ENCODE measurements around the gene SYNPO2. TPM values are rescaled to one million over a fixed set of nuclear protein-coding genes. Genes with fewer than 3 reads are reported as not detected.
A peak's percentile ranks its signal among the peaks of the same experiment; 100 is the strongest.

The SYNPO2 gene
- total and polyA plus RNA-seq, 2 donors (not counting 1 experiment from before 2014, with no cell fraction given) = 40.1 to 71.7 TPM

- Histone ChIP-seq H3K4me2 (ENCODE audit: extremely low read depth, insufficient read depth, low read length) (no peak overlapping the region), H3K4me3 (replicated peaks in 1 of 4; ENCODE audit: control extremely low read depth in 1 of 4, insufficient read depth in 1 of 4, low read depth in 3 of 4, low read length in 4 of 4) (peak overlapping the region in 1 of 4 experiments; percentile 60), H4K20me1 (ENCODE audit: control insufficient read depth, extremely low read depth, insufficient read depth, low read length) (no peaks in the 10 kb centered on the region), H3K27me3 (ENCODE audit: control insufficient read depth, insufficient read depth, low read length) (no peaks in the 10 kb centered on the region), H3K36me3 (ENCODE audit: control insufficient read depth, insufficient read depth, low read length) (peaks cover 3% of the 10 kb centered on the region), H3K9me3 (ENCODE audit: control insufficient read depth, insufficient read depth, low read depth, low read length) (no peaks in the 10 kb centered on the region), H3K9ac (ENCODE audit: insufficient read depth, low read length) (no peak overlapping the region), H3K79me2 (ENCODE audit: control insufficient read depth, insufficient read depth, low read length) (peaks cover 9% of the 10 kb centered on the region), H3K27ac (ENCODE audit: insufficient read depth, low read length) (no peak overlapping the region), H2AFZ (ENCODE audit: low read length) (no peak overlapping the region), H3K4me1 (ENCODE audit: control insufficient read depth, extremely low read depth, insufficient read depth, low read length) (peaks cover 14% of the 10 kb centered on the region)
- DNase-seq (ENCODE audit: low read depth in 2 of 2) = no peak
- TF ChIP-seq CTCF (conservative IDR thresholded peaks at IDR 0.05 in 1 of 2, IDR thresholded peaks at IDR 0.05 in 1 of 2; ENCODE audit: low read depth in 1 of 2, low read length in 2 of 2) (no peak), EZH2 (IDR thresholded peaks at IDR 0.05; ENCODE audit: low read length, missing control alignments) (no peak)
These were observed 141.3 kb downstream of the SYNPO2 start for GRCh38 chr4:119029847-119030535.

- Histone ChIP-seq H3K36me3 (ENCODE audit: control insufficient read depth, insufficient read depth, low read length) (peaks cover 3% of the 10 kb centered on the region), H2AFZ (ENCODE audit: low read length) (no peak overlapping the region), H3K4me2 (ENCODE audit: extremely low read depth, insufficient read depth, low read length) (no peak overlapping the region), H3K27ac (ENCODE audit: insufficient read depth, low read length) (no peak overlapping the region), H3K4me1 (ENCODE audit: control insufficient read depth, extremely low read depth, insufficient read depth, low read length) (peaks cover 13% of the 10 kb centered on the region), H3K4me3 (replicated peaks in 1 of 4; ENCODE audit: control extremely low read depth in 1 of 4, insufficient read depth in 1 of 4, low read depth in 3 of 4, low read length in 4 of 4) (no peak overlapping the region), H3K27me3 (ENCODE audit: control insufficient read depth, insufficient read depth, low read length) (no peaks in the 10 kb centered on the region), H3K9me3 (ENCODE audit: control insufficient read depth, insufficient read depth, low read depth, low read length) (no peaks in the 10 kb centered on the region), H3K9ac (ENCODE audit: insufficient read depth, low read length) (no peak overlapping the region), H3K79me2 (ENCODE audit: control insufficient read depth, insufficient read depth, low read length) (peaks cover 9% of the 10 kb centered on the region), H4K20me1 (ENCODE audit: control insufficient read depth, extremely low read depth, insufficient read depth, low read length) (no peaks in the 10 kb centered on the region)
- TF ChIP-seq EZH2 (IDR thresholded peaks at IDR 0.05; ENCODE audit: low read length, missing control alignments) = no peak
- no peak for TF ChIP-seq CTCF (conservative IDR thresholded peaks at IDR 0.05 in 1 of 2, IDR thresholded peaks at IDR 0.05 in 1 of 2; ENCODE audit: low read depth in 1 of 2, low read length in 2 of 2)
- DNase-seq (ENCODE audit: low read depth in 2 of 2) = no peak
These were observed 141.9 kb downstream of the SYNPO2 start for GRCh38 chr4:119030536-119030890.

GRCh38 chr4:119031218-119031617 is 142.6 kb downstream of the SYNPO2 start:
- DNase-seq (ENCODE audit: low read depth in 2 of 2) = no peak
- TF ChIP-seq CTCF (conservative IDR thresholded peaks at IDR 0.05 in 1 of 2, IDR thresholded peaks at IDR 0.05 in 1 of 2; ENCODE audit: low read depth in 1 of 2, low read length in 2 of 2) (no peak), EZH2 (IDR thresholded peaks at IDR 0.05; ENCODE audit: low read length, missing control alignments) (no peak)
- H3K79me2 ChIP-seq (ENCODE audit: control insufficient read depth, insufficient read depth, low read length) = peaks cover 9% of the 10 kb centered on the region
- H3K4me2 ChIP-seq (ENCODE audit: extremely low read depth, insufficient read depth, low read length) = no peak overlapping the region
- H2AFZ ChIP-seq (ENCODE audit: low read length) = no peak overlapping the region
- H3K27me3 ChIP-seq (ENCODE audit: control insufficient read depth, insufficient read depth, low read length) = no peaks in the 10 kb centered on the region
- H3K4me3 ChIP-seq (replicated peaks in 1 of 4; ENCODE audit: control extremely low read depth in 1 of 4, insufficient read depth in 1 of 4, low read depth in 3 of 4, low read length in 4 of 4) = no peak overlapping the region
- H4K20me1 ChIP-seq (ENCODE audit: control insufficient read depth, extremely low read depth, insufficient read depth, low read length) = no peaks in the 10 kb centered on the region
- peaks cover 3% of the 10 kb centered on the region for H3K36me3 ChIP-seq (ENCODE audit: control insufficient read depth, insufficient read depth, low read length)
- no peak overlapping the region for H3K9ac ChIP-seq (ENCODE audit: insufficient read depth, low read length)
- H3K4me1 ChIP-seq (ENCODE audit: control insufficient read depth, extremely low read depth, insufficient read depth, low read length) = peaks cover 17% of the 10 kb centered on the region
- no peaks in the 10 kb centered on the region for H3K9me3 ChIP-seq (ENCODE audit: control insufficient read depth, insufficient read depth, low read depth, low read length)
- H3K27ac ChIP-seq (ENCODE audit: insufficient read depth, low read length) = no peak overlapping the region

All from fibroblast of lung (primary cell).